Activated CD4-positive, alpha-beta T cell treated with anti-CD3 and anti-CD28 coated beads for 24 hours (primary cell): ENCODE results near the gene ADK.
"Not testable (repeated sequence)": the region's sequence is repeated elsewhere in the genome, so short reads cannot be mapped to it uniquely, and the experiment has no call there.

Source experiments
- DNase-seq, 2 donors: peaks; one replicate each; pipeline ENCODE4 v3.0.0-alpha.2; 2020; ENCODE audit warnings: low read depth in 2 of 2

ADK gene

GRCh38 chr10:74300074-74300621, 149.1 kb downstream of the ADK start:
- DNase-seq, result not testable (repeated sequence)

GRCh38 chr10:74300666-74301065, 149.6 kb downstream of the ADK start:
- DNase-seq, result no peak

- DNase-seq, result no peak
Measured at GRCh38 chr10:74305730-74306129, 154.7 kb downstream of the ADK start.

- no peak for DNase-seq
Measured at GRCh38 chr10:74306227-74306982, 155.4 kb downstream of the ADK start.

GRCh38 chr10:74307061-74307651, 156.1 kb downstream of the ADK start:
- DNase-seq, result no peak

GRCh38 chr10:74310652-74311257, 159.7 kb downstream of the ADK start:
- DNase-seq, result no peak

DNA sequence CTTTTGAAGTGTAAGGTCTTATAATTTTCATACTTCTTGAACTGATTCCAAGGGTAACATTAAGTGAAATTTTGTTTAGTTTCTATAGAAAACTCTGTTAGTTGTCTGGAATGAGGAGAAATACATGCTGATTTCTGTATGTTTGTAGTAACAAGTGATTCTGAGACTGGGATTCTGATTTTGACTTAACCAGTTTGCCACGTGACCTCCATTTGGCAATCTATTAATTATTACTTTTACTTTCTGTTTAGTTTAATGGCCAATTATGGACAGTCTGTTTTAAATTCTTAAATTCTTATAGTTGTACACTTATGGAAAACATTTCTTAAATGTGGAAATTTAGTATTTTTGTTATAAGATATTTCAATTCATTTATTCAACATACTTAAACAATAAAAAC, 163.1 kb downstream of the ADK start:
- no peak for DNase-seq

- no peak for DNase-seq
Measured at GRCh38 chr10:74320026-74320425, 169.0 kb downstream of the ADK start.

GRCh38 chr10:74320717-74321116, 169.7 kb downstream of the ADK start:
- DNase-seq, result no peak

- no peak for DNase-seq
Measured at GRCh38 chr10:74322141-74322540, 171.1 kb downstream of the ADK start.

DNA sequence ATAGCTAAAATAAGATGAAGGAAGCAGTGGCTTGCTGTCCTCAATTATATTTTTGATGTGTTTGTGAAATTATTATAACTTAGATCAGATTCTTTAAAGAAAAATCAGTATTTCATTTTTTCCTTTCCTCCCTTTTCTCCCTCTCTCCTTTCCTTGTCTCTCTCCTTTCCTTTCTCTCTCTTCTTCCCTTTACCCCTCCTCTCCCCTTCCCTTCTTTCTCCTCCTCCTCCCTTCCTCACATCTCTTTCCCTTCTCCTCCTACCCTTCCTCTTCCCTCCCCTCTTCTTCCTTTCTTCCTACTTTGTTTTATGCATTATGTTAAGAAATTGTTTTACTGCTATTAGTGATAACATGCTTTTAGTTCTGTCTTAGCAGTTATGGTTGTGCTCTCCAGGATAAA, 171.5 kb downstream of the ADK start:
- no peak for DNase-seq

DNA sequence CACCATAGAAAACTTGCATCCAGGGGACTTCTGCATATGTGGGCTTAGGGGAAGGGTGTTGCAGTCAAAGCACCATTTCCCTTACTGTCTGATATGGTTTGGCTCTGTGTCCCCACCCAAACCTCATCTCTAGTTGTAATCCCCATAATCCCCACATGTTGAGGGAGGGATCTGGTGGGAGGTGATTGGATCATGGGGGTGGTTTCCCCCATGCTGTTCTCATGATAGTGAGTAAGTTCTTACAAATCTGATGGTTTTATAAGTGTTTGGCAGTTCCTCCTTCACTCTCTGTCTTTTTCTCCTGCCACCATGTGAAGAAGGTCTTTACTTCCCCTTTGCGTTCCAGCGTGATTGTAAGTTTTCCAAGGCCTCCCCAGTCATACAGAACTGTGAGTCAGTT, 177.4 kb downstream of the ADK start:
- DNase-seq, result no peak

DNA sequence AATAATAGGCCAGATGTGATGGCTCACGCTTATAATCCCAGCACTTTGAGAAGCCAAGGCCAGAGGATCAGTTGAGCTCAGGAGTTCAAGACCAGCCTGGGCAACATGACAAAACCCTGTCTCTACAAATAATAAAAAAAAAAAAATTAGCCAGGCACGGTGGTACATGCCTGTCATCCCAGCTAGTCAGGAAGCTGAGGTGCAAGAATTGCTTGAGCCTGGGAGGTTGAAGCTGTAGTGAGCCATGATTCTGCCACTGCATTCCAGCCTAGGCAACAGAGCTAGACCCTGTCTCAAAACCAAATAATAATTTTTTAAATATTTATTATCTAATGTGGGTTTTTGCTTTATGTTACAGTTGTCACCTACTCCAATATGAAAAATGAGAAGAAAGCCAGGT, 178.9 kb downstream of the ADK start:
- DNase-seq, result no peak

GRCh38 chr10:74330646-74331045, 179.6 kb downstream of the ADK start:
- no peak for DNase-seq

GRCh38 chr10:74332398-74332797, 181.4 kb downstream of the ADK start:
- DNase-seq, result no peak

- no peak for DNase-seq
Measured at GRCh38 chr10:74333174-74333573, 182.2 kb downstream of the ADK start.

- no peak for DNase-seq
Measured at GRCh38 chr10:74334221-74334620, 183.2 kb downstream of the ADK start.

GRCh38 chr10:74335501-74335900, 184.5 kb downstream of the ADK start:
- DNase-seq, result no peak

- no peak for DNase-seq
Measured at GRCh38 chr10:74337330-74338016, 186.5 kb downstream of the ADK start.

DNA sequence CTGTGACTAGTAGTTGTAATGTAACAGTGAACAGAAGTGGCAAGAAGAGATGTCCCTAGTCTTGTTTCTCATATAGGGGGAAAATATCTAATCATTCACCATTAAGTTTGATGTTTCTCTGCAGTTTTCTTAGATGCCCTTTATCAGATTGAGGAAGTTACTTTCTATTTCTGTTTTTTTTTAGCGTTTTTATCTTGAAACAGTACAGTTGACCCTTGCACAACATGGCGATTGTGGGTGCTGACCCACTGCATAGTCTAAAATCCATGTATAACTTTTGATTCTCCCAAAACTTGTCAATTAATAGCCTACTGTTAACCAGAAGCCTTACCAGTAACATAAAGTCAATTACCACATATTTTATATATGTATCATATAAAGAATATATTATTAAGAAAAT, 192.0 kb downstream of the ADK start:
- DNase-seq, result no peak

GRCh38 chr10:74343804-74344203, 192.8 kb downstream of the ADK start:
- no peak for DNase-seq

GRCh38 chr10:74344306-74344705, 193.3 kb downstream of the ADK start:
- no peak for DNase-seq
